GM12878 (cell line): ENCODE results near the gene MTFP1. TPM values are rescaled to one million over a fixed set of nuclear protein-coding genes. Genes with fewer than 3 reads are reported as not detected.

ENCODE experiments used
- ATF3 ChIP-seq: IDR thresholded peaks from 2 replicates; pipeline ENCODE4 v1.6.1; 2011; ENCODE audit warnings: low read depth, mild to moderate bottlenecking, low read length, moderate library complexity, borderline replicate concordance; ENCODE audit errors: extremely low read depth
- BACH1 ChIP-seq: fragments of 450-650 bp; IDR thresholded peaks from 2 replicates; pipeline ENCODE4 v1.6.1; 2017; ENCODE audit warnings: mild to moderate bottlenecking, borderline replicate concordance
- E4F1 ChIP-seq: fragments of 450-650 bp; IDR thresholded peaks from 2 replicates; pipeline ENCODE4 v1.6.1; 2018; ENCODE audit warnings: borderline replicate concordance, mild to moderate bottlenecking; ENCODE audit not compliant: partially characterized antibody
- EGR1 ChIP-seq, 2 experiments: IDR thresholded peaks; 1 replicate in 1 of 2; 2 replicates in 1 of 2; pipeline ENCODE4 v1.6.1; 2011 to 2012; ENCODE audit warnings: low read depth in 2 of 2, low read length in 2 of 2, borderline replicate concordance in 1 of 2, mild to moderate bottlenecking in 1 of 2, moderate library complexity in 1 of 2
- GABPA ChIP-seq: IDR thresholded peaks from 2 replicates; pipeline ENCODE4 v1.6.1; 2014; ENCODE audit warnings: antibody characterized with exemption, low read depth, mild to moderate bottlenecking, inconsistent platforms
- HSF1 ChIP-seq: fragments of 150-350 bp; IDR thresholded peaks from 2 replicates; pipeline ENCODE4 v1.6.1; 2014; ENCODE audit warnings: mild to moderate bottlenecking, low read depth, low read length
- MAX ChIP-seq: IDR thresholded peaks from 2 replicates; pipeline ENCODE4 v1.6.1; 2012; ENCODE audit warnings: low read depth, low read length, improper control_type of control experiment
- NFYB ChIP-seq: IDR thresholded peaks from 2 replicates; pipeline ENCODE4 v1.6.1; 2011; ENCODE audit warnings: low read depth, mild to moderate bottlenecking, low read length, improper control_type of control experiment, moderate library complexity; ENCODE audit not compliant: insufficient read depth
- NR2C2 ChIP-seq: IDR thresholded peaks from 2 replicates; pipeline ENCODE4 v1.6.1; 2011; ENCODE audit warnings: borderline replicate concordance, low read depth; ENCODE audit not compliant: control insufficient read depth, insufficient read length
- RBBP5 ChIP-seq: fragments of 200-600 bp; sonication (generic); conservative IDR thresholded peaks from 2 replicates; pipeline ENCODE4 v1.6.1; 2016
- RELA ChIP-seq: fragments of 450-650 bp; IDR thresholded peaks from 2 replicates; pipeline ENCODE4 v1.8.0; 2014; ENCODE audit warnings: borderline replicate concordance; ENCODE audit not compliant: partially characterized antibody
- SMAD1 ChIP-seq: fragments of 450-650 bp; IDR thresholded peaks from 2 replicates; pipeline ENCODE4 v1.6.1; 2018; ENCODE audit warnings: mild to moderate bottlenecking, low read depth; ENCODE audit not compliant: partially characterized antibody
- SREBF2 ChIP-seq: IDR thresholded peaks from 2 replicates; pipeline ENCODE4 v1.6.1; 2012; ENCODE audit warnings: mild to moderate bottlenecking, low read length
- SUPT20H ChIP-seq: IDR thresholded peaks from 2 replicates; pipeline ENCODE4 v1.6.1; 2011; ENCODE audit warnings: low read depth, mild to moderate bottlenecking, low read length, moderate library complexity, borderline replicate concordance; ENCODE audit not compliant: control insufficient read depth
- TCF3 ChIP-seq: IDR thresholded peaks from 2 replicates; pipeline ENCODE4 v1.6.1; 2012; ENCODE audit warnings: low read depth, mild to moderate bottlenecking, low read length, borderline replicate concordance; ENCODE audit not compliant: insufficient read depth
- USF1 ChIP-seq: IDR thresholded peaks from 2 replicates; pipeline ENCODE4 v1.6.1; 2011; ENCODE audit warnings: borderline replicate concordance, low read depth, mild to moderate bottlenecking, moderate library complexity, mixed read lengths, low read length; ENCODE audit not compliant: insufficient read depth; ENCODE audit errors: extremely low read length
- ZBED1 ChIP-seq: IDR thresholded peaks from 2 replicates; pipeline ENCODE4 v1.6.1; 2016; ENCODE audit warnings: borderline replicate concordance
- ZBTB4 ChIP-seq: fragments of 450-650 bp; formaldehyde crosslinking; IDR thresholded peaks from 2 replicates; pipeline ENCODE4 v1.4.0; 2022; ENCODE audit warnings: mild to moderate bottlenecking, moderate library complexity
- ZNF622 ChIP-seq: fragments of 450-650 bp; IDR thresholded peaks from 2 replicates; pipeline ENCODE4 v1.6.1; 2017; ENCODE audit warnings: mild to moderate bottlenecking, inconsistent platforms
- polyA plus RNA-seq, 11 experiments: library from polyadenylated mRNA; depleted of rRNA in 4 of 11; unstranded in 6 of 11; stranded (reverse) in 5 of 11; fragments of >200 nt; fragmentation: Nextera tagmentation in 4 of 11; fragmentation: Illumina TruSeq in 1 of 11; extraction: Ambion mirVana in 4 of 11; extraction: Trizol in 1 of 11; gene quantifications; 1 replicate in 1 of 11; 2 replicates in 10 of 11; pipeline versions ENCODE4 v1.2.1 to v1.2.3, GENCODE V29; 2011 to 2016; ENCODE audit warnings: inconsistent platforms in 2 of 11, missing spikeins in 2 of 11, low read depth in 1 of 11
- total RNA-seq, 4 experiments: library from RNA; depleted of rRNA in 3 of 4; stranded (reverse); fragments of >200 nt in 3 of 4; fragmentation: Illumina TruSeq in 1 of 4; extraction: Trizol in 1 of 4; gene quantifications; 2 replicates each; pipeline versions ENCODE4 v1.2.1 to v1.2.3, GENCODE V29; 2013 to 2021

The MTFP1 gene
- total and polyA plus RNA-seq, 10 of the 15 experiments (the other 5 are each of a cell fraction or from before 2014, with no cell fraction given) = 20.5 to 133 (median 59.8) TPM

- TF ChIP-seq SMAD1 = no peak
- no peak for TF ChIP-seq GABPA
- TF ChIP-seq ZNF622 = no peak
- no peak for TF ChIP-seq MAX
- 0 out of 2 replicates have a peak, but pooled peaks have one; percentile 23 for TF ChIP-seq BACH1
- peak; percentile 48 for TF ChIP-seq USF1
- no peak for TF ChIP-seq SREBF2
- TF ChIP-seq RBBP5 = no peak
- TF ChIP-seq SUPT20H = no peak
- TF ChIP-seq RELA = no peak
- TF ChIP-seq EGR1 (IDR thresholded peaks at IDR 0.05; ENCODE audit: borderline replicate concordance in 1 of 2, low read depth in 2 of 2, low read length in 2 of 2) = no peak
- no peak for TF ChIP-seq NR2C2
- TF ChIP-seq NFYB = no peak
- TF ChIP-seq HSF1 = no peak
- TF ChIP-seq ZBED1 = no peak
- TF ChIP-seq TCF3 = 0 out of 2 replicates have a peak, but pooled peaks have one; percentile 13
- TF ChIP-seq ZBTB4 = no peak
- TF ChIP-seq E4F1 = no peak
- no peak for TF ChIP-seq ATF3
These were observed at the start of gene MTFP1 (continued) for GRCh38 chr22:30425616-30426387.
